HG03045 (cell line): ENCODE results near the gene TESPA1.
"Not testable (repeated sequence)": the region's sequence is repeated elsewhere in the genome, so short reads cannot be mapped to it uniquely, and the experiment has no call there.

Experiments
- ATAC-seq: cut with Tn5 transposase; IDR thresholded peaks from one replicate; pipeline ENCODE4 v1.9.1; 2021; ENCODE audit warnings: mild to moderate bottlenecking, moderate library complexity; ENCODE audit not compliant: unreplicated experiment

TESPA1 gene

DNA sequence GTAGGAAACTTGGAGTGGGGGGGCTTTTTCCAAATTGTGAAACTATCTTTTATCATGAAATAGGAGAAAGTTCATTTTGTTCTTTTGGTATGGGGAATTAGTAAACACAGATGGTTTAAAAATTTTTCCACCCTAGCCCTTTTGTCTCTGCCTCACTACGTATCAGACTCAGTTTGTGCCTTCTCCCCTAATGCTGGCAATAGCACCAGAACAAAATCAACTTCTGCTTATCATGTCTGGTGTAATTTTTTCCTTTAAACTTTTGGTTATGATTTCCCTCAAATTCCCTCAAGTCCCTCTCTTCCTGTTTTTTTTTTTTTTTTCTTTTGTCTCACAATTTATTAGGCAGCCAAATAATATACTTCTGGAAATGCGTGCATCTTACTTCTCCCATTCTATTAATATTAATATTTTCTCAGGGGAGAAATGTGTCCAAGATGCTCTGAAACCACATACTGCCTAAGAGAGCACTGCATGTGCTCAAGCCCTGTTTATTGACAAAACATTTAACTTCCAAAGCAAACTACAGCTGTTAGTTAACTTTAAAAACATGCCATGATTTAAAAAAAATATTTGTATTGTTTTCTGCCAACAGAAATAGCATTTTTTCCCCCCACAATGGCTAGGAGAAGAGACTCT lies 35.4 kb downstream of the TESPA1 start:
- ATAC-seq, result no peak

DNA sequence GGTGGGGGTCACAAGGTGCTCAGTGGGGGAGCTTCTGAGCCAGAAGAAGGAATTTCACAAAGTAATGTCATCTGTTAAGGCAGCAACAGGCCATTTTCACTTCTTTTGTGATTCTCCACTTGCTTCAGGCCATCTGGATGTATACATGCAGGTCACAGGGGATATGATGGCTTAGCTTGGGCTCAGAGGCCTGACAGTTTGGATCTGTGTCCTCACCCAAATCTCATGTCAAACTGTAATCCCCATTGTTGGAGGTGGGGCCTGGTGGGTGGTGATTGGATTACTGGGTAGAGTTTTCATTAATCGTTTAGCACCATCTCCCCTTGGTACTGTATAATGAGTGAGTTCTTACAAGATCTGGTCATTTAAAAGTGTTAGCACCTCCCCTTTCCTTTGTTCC lies 36.4 kb downstream of the TESPA1 start:
- no peak for ATAC-seq

DNA sequence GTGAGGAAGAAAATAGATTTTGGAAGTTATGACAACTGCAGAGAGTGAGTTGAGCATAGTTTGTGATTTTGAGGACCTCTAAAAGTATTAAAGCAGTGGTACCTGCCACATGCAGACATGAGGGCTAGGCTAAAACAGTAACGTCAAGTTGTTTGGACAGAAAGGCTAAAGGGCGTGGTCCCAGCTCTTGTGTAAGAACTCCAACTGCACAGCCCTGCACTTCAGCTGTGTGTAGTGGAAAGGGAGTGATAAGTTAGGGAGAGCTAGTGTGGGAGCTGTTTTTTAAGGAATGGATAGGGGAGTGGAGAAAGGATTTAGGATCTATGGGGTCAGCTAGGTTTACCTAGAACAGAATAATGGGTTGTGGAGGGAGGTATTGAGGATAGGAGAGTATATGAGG lies 39.5 kb downstream of the TESPA1 start:
- no peak for ATAC-seq

DNA sequence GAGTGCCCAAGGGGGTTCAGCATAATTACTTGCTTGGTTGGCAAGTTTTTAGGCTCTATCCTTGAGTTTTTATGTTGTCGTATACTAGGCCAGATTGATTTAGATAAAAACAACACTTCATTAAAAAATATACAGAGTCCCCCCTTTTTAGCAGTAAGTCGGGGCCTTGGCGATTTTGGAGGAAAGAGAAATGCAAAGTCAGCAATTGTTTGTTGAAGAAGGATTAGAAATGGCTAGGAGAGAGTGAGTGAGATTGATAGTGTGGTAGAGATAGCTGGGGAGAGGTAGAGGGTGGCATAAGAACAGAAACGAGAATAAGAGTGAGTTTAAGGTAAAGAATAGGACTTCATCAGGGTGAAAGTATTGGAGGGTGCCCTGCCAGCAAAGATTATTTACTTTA lies 41.3 kb downstream of the TESPA1 start:
- not testable (repeated sequence) for ATAC-seq

DNA sequence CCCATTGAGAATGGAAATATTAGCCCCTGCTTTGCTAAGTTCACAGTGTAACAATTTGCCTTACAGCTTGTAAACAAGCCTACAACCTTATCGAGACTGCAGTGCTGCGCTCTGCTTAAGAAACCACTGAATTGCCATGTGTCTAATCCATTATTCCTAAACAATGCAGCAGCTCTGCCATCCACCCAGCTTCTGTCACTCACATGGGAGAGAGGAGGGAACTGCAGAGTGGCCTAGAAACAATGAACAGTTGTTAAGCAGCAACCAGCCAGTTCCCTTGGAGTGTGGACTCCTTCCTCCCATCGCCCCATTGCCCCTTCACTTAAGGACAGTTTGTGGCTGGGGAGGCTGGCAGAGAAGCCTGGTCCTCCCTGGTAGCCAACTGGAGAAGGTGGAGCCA lies 42.9 kb downstream of the TESPA1 start:
- ATAC-seq, result no peak

DNA sequence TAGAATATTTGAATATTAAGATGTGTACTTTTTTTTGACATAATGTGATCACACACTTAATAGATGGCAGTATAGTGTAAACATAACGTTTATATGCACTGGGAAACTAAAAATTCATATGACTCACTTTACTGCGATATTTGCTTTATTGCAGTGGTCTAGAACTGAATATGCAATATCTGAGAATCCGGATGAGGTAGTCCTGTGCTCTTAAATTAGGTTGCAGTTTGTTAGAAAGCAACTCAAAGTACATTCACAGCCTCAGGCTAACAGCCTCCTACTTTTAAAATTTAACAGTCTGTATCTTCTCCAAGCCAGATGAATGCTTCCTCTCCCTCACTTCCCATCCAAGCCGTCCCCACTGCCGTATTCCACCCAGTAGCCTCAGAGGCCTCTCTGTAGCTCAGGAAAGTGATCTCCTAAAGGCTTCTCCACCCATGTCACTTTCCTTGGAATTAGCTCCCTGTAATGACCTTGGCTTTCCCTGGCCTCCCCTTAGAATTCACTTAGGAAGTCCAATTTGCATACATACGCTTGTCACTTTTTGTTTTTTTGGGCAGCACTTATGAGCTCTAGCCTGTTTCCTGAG lies 43.7 kb downstream of the TESPA1 start:
- no peak for ATAC-seq

DNA sequence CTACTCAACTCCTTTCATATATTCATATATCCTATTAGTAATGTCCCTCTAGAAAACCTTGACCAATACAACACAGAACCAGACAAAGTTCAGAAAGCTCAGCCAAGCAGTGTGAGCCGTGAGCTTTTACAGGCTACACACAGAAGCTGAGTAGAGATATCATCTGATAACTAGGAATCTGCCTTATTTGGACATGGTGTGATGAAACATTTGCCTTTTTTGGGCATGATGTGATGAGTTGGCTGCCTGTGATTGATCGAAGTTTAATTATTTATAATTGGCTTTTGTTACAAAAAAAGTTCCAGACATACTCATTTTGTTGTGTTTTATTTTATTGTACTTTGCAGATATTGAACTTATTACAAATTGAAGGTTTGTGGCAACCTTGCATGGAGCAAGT lies 46.6 kb downstream of the TESPA1 start:
- no peak for ATAC-seq

DNA sequence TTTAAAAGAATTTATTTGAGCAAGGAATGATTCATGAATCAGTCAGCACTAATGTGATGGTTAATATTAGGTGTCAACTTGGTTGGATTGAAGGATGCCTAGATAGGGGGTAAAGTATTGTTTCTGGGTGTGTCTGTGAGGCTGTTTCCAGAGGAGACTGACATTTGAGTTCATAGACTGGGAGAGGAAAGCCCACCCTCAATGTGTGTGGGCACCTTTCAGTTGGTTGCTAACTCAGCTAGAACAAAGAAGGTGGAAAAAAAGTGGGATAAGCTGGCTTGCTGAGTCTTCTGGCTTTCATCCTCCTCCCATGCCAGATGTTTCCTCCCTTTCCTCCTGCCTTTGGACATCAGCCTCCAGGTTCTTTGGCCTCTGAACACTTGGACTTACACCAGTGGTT lies 47.2 kb downstream of the TESPA1 start:
- no peak for ATAC-seq

DNA sequence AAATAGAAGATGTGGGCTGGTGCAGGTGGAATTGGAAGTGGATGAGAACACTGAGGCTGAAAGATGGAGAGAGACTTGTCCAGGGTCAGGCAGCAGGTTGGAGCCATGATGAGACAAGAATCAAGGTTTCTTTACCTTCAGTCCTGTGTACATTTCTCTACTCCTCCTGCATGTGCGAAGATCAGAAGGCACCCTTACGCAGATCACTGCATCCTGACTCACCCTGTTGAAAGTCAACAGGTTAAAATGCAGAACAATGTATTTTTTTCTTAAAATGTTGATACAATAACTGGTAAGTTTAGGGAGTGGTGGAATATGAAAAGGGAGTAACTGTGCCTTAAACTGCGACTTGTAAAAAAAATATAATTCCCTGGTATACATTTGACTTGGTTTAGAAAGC lies 47.8 kb downstream of the TESPA1 start:
- ATAC-seq, result no peak

DNA sequence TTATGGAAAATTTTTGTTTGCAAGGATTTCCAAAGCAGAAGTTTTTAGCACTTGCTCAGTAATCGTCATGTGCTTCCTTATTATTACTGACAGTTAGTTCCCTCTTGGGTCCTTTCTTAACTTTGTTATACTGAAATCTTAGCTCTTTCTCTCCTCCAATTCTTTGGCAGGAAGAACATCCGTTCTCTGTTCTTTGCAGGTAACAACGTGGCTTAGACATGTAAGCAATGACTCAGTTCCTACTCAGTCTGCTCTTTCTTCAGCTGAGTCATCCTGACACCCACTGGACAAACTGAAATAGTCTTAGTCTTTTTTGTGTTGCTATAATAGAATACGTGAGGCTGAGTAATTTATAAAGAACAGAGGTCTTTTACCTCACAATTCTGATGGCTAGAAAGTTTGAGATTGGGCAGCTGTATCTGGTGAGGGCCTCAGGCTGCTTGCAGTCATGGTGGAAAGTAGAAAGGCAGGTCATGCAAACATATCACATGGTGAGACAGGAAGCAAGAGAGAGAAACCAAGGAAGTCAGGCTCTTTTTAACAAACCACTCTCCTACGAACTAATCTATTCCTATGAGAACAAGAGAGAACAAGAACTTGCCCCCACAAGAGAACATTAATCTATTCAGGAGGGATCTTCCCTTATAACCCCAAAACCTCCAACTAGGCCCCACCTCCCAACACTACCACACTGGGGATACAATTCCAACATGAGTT lies 49.2 kb downstream of the TESPA1 start:
- ATAC-seq, result peak; percentile 97

DNA sequence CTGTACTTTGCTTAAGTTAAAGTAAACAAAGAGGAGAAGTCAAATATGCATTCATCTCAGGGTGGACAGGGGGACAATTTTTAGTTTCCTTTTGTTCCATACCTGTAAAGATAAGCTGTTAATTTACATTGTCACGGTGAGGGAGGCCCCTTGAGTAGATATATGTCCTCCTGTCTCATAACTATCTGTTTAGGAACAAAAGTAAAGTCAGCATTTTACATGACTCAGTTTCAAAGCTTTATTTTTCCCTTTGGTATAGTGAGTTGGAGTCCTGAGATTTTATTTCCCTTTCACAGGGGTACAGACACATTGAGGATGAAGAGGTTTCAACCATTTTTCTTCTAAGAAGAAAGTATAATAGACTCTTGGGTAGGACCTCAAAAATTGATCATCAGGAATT lies 50.1 kb downstream of the TESPA1 start:
- ATAC-seq, result no peak

DNA sequence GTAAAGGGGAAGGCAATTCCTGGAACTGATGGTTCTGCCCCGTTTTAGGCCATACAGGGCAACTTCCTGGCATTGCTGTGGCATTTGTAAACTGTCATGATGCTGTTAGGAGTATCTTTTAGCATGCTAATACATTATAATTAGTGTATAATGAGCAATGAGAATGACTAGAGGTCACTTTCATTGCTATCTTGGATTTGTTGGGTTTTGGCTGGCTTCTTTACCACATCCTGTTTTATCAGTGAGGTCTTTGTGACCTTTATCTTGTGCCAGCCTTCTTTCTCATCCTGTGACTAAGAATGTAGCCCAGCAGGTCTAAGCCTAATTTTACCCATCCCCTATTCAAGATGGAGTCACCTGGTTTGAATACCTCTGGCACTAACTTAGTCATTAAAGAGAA lies 51.2 kb downstream of the TESPA1 start:
- no peak for ATAC-seq

DNA sequence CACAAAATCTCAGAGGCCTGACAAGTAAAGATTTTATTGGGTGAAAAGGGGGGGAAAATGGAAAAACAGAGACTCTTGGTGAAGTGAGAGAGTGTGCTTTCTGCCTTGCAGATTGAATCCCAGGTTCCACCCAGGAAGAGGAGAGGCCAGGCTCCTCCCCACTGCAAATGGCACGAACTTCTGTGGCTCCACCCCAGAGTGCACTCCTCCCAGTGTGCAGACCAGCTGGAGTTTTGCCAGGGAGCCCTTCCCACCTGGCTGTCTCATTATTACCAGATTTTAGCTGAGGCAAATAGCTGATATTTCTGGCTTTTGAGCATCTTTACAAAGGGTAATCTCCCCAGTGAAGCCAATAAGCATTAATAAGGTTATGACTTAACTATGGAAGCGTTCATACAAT lies 51.9 kb downstream of the TESPA1 start:
- ATAC-seq, result no peak

DNA sequence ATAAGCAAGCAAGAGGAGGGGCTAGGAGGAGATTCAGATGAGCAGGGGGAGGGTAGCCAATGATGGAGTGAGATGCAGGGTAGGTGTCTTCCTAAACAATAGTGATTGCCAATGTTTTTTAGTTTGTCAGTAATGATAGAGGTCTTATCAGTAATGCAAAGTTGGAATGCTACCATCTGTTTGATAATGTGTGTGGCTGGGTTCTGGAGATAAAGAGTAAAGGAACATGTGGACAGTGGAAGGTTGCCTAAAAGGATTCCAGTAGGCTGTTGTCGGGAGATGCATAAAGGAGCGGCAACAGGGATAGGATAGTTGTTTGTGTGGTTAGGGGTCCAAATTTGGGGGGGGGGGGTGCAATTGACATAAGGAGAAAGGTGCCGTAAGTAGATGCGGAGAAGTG lies 52.5 kb downstream of the TESPA1 start:
- no peak for ATAC-seq

DNA sequence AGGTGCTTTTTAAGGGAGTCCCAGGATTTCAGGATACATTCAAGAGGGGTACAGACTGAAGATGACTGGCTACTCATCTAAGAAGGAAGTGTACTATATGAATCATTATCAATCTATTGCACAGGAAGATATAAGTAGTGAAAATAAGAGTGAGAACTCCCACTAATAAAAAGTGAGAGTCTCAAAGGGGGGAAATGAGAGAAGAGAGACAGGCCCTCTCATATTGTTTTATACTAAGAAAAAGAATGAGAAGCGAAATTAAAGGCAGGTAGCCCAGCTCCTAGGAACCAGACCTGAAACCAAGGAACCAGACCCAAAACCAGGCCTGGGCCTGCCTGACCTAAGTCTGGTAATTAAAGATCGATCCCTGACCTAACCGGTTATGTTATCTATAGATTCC lies 54.6 kb downstream of the TESPA1 start:
- ATAC-seq, result no peak

DNA sequence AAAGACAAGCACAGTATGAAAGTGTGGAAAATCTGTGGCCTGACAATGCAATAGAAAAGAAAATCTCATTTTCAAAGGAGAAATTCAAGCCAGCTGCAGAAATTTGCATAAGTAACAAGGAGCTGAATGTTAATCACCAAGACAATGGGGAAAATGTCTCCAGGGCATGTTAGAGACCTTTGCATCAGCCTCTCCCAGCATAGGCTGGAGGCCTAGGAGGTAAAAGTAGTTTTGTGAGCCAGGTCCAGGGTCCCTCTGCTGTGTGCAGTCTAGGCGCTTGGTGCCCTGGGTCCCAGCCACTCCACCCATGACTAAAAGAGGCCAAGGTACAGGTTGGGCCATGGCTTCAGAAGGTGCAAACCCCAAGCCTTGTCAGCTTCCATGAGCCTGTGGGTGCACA lies 58.3 kb downstream of the TESPA1 start:
- no peak for ATAC-seq

DNA sequence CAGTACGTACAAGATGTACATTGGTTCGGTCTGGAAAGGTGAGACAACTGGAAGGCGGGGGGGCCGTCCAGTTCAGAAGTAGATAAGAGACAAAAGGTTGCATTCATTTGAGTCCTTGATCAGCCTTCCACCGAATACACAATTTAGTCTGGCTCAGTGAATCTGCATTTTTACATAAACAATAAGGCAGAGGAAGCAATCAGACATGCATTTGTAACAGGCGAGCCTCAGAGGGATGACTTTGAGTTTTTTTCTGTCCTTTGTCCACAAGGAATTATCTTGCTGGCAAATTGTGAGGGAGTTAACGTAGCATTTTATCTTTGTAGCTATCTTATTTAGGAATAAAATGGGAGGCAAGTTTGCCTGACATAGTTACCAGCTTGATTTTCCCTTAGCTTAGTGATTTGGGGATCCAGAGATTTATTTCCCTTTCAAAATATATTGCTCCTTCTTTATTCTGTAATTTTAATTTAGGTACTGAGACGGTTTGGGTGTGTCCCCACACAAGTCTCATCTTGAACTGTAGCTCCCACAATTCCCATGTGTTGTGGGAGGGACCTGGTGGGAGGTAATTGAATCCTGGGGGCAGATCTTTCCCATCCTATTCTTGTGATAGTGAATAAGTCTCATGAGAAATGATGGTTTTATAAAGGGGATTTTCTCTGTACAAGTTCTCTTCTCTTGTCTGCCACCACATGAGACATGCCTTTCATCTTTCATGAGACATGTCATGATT lies 59.4 kb downstream of the TESPA1 start:
- no peak for ATAC-seq

DNA sequence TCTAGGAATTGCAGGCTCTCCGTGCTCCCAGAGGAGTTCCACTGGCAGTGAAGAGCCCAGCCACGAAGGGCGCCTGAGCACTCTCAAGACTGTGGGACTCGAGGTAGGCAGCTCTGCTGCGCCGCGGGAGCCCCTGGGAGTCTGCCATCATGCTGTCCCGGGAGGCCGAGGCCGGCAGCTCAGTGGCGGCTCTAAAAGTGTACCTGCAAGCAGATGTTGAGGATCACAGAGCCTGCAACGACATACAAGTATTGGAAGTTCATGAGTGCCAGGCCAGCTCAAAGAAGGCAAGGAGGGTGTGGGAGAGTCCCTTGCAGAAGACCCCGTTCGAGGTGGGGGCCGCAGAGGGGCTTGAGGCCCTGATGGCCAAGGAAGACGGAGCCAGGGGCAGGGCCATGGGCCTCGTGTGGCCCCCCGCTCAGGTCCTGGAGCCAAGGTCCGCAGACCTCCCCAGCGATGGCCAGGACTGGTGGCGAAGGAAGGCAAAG lies 67.5 kb downstream of the TESPA1 start:
- ATAC-seq, result no peak
